Esophagus muscularis mucosa (tissue), 3 donors: ENCODE measurements around the gene IFIT2.

Experiments used
- POLR2A ChIP-seq: fragments of 450-650 bp; IDR thresholded peaks from one replicate; pipeline ENCODE4 v1.6.1; 2017; ENCODE audit warnings: antibody characterized with exemption, moderate library complexity, mild to moderate bottlenecking, low read depth
- POLR2AphosphoS5 ChIP-seq, 2 donors: sonication (generic); formaldehyde crosslinking; IDR thresholded peaks; one replicate each; pipeline ENCODE4 v1.6.1; 2017; ENCODE audit warnings: antibody characterized with exemption in 2 of 2
- TF ChIP-seq, protein P1 (sequence below), 3 experiments: fragments of 200-600 bp in 2 of 3; fragments of 450-650 bp in 1 of 3; sonication (generic) in 2 of 3; IDR thresholded peaks; one replicate each; pipeline ENCODE4 v1.5.1; 2017 to 2019; ENCODE audit warnings: antibody characterized with exemption in 3 of 3, mild to moderate bottlenecking in 2 of 3, moderate library complexity in 1 of 3

- TF ChIP-seq, protein P1, sequence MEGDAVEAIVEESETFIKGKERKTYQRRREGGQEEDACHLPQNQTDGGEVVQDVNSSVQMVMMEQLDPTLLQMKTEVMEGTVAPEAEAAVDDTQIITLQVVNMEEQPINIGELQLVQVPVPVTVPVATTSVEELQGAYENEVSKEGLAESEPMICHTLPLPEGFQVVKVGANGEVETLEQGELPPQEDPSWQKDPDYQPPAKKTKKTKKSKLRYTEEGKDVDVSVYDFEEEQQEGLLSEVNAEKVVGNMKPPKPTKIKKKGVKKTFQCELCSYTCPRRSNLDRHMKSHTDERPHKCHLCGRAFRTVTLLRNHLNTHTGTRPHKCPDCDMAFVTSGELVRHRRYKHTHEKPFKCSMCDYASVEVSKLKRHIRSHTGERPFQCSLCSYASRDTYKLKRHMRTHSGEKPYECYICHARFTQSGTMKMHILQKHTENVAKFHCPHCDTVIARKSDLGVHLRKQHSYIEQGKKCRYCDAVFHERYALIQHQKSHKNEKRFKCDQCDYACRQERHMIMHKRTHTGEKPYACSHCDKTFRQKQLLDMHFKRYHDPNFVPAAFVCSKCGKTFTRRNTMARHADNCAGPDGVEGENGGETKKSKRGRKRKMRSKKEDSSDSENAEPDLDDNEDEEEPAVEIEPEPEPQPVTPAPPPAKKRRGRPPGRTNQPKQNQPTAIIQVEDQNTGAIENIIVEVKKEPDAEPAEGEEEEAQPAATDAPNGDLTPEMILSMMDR (IDR thresholded peaks at IDR 0.05) = no peak
- TF ChIP-seq POLR2AphosphoS5 (IDR thresholded peaks at IDR 0.05) (no peak), POLR2A (no peak)
These were observed 26.9 kb upstream of the IFIT2 start for GRCh38 chr10:89274928-89275327.
